Inflammatory macrophage treated with lipopolysaccharide for 1 hour (primary cell): ENCODE measurements around the gene PTPRK.

Experiments used
- DNase-seq, 2 donors: peaks; one replicate each; pipeline ENCODE4 v3.0.0-alpha.2; 2020 to 2022

The PTPRK gene

DNA sequence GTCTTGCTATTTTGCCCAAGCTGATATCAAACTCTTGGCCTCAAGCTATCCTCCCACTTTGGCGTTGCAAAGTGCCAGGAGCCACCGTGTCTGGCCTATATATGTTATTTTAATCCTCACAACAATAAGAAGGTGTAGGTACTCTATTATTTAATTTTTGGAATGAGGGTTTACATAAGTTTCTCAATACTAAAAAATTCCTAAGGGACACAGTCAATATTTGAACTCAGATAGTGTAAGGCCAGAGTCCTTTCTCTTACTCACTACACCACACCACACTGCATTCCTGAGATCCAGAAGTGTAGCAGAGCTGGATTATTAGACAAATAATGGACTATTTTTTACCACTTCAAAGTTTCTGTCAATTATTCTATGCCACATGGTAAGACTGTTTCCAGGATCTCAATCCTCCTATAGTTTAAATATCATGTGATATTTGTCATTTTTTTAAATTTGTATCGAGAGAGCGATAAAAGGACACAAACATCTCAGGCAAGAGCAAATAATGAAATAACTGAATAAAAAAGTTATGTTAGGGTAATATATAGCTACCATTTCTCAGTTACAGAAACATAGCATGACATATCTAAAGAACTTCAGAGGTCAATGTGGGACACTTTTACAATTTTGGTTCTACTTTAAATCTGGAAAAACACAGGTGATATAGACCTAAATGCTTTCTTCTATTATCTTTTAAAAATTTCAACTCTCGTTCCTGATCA, 457.4 kb downstream of the PTPRK start:
- no peak for DNase-seq

DNA sequence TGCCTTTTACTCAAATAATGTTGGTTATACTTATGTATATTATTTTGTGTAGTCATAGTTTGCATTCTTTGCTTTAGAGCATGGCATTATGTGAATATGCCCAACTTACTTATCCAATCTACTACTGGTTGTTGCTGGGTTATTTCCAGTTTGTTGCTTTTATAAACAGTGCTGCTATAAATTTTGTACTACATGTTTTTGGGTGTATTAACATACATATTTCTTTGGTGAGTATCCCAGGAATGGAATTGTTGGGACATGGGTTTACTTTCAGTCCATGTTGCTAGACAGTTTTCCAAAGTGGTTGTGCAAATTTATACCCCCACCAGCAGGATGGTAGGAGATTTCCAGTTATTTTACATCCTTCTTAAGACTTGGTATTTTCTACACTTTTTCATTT, 462.5 kb downstream of the PTPRK start:
- DNase-seq: no peak

DNA sequence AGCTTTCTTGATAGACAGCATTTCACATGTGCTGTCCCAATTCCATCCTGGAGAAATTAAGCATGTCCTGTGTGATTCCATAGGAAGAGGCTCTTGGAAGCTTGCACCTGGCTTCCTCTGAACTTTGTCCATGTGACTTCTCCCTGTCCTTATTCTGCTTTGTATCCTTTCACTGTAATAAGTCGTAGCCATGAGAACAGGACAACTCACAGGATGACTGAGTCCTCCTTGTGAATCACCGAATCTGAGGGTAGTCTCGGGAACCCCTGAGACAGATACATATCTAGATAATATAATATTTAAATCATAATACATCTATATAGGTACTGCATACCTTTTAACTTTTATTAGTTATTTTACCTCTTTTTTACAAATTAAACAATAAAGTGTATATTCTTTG, 462.9 kb downstream of the PTPRK start:
- no peak for DNase-seq

DNA sequence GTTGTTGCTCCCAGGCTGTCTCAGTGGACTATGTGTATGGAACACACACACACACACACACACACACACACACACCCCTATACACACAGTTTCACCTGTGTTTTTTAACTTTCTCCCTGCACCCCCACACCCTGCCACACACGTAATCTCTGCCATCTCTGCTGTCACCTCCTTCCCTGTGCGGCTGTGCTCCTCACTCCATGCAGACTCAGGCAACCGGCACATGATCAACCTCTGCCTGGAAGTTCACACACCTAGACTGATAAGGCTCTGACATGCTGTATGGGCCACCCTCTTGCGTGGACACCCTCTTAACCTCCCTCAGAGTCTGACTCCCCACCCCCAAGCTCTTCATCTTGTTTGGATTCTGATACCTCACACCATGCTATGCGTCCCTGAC, 467.3 kb downstream of the PTPRK start:
- no peak for DNase-seq

DNA sequence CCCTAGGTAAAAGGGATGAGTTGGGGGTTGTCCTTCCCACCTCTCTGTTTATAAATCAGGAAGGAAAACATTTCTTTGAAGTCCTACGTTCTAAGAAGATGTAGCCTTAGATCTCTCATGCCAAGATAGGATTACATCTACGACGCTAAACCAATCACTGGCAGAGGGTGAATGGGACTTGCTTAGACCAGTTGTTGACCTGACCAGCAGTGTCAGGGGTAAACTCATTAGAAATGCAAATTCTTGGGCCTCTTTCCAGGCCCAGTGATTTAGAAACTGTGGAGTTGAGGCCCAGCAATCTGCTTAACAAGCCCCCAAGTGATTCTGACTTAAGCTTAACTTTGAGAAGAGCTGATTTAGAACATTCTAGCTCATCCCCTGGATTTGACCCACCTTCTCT, 472.4 kb downstream of the PTPRK start:
- no peak for DNase-seq

DNA sequence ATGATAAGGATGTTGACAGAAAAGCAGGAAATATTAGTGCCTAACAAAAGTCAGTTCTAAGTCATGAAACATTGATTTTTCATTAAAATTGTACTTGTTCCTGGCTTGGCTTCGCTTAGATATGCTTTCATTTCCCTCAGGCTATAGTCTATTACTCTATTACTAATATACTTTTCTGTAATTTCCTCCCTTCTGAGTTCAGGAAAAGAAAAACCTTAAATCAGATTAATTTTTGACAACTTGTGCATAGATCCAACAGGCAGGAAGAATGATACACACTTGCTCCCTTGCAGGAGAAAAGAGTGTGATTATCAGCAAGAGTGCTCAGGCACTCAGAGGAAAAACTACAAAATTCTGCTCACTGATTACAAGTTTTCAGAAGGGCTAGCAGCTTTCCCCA, 474.4 kb downstream of the PTPRK start:
- DNase-seq: no peak

DNA sequence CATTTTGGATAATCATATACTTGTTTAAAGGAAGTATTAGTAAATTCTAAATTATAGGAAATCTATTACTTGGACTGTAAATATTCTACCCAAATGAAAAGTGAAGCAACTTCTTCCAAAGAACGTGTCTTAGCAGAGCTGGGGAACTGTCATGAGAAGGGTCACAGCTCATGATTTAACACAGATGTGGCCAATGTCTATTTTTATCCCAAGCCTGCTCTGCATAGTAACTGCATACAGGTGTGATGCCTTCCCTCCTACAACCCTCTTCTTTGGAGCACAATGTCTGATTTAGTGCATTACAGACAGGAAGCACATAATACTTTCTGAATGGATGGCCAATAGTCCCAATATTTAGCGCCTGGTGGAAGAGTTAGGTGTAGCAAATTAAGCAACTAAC, 480.9 kb downstream of the PTPRK start:
- no peak for DNase-seq

DNA sequence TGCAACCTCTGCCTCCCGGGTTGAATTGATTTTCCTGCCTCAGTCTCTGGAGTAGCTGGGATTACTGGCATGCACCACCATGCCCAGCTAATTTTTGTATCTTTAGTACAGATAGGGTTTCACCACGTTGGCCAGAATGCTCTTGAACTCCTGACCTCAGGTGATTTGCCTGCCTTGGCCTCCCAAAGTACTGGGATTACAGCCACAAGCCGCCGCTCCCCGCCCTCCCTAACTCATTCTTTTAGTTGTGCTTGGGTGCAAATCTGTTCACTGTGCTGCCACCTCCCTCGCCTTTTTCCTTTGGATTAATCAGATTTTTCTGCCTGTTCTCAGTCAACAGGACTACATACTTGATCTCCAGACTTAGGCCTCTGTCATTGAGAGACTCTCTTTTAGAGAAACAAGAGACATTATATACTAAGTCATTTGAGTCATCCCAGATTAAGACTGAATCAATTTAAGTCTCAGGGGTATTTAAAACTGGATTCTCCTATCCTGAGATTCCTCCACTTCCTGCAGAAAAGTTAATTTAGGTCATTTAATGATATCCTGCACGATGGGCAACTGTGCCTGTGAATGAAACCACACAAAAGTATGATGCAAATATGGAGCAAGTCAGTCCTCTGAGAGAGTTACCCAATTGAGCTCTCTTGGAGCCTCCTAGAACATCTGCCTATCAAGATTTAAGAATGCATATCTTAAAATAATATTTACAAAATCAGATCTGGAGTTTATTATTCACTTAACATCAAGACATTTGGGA, 483.4 kb downstream of the PTPRK start:
- DNase-seq: no peak

DNA sequence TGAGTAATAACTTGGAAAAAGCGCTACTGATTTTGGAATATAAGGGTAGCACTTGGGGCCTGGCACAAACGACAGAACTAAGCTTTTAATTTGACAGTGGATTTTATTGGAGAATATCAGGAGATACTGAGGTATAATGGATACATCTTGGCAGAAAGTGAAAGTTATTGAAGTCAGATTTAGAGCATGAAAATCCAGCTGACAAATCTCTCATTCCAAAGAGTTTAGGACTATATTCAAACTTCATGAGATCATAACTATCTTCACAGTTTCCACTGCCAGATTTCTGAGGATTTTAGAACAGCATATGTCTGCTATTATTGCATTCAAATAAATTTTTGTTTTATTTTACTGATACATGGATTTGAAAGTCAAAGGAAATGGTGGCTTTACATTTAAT, 487.2 kb downstream of the PTPRK start:
- no peak for DNase-seq

DNA sequence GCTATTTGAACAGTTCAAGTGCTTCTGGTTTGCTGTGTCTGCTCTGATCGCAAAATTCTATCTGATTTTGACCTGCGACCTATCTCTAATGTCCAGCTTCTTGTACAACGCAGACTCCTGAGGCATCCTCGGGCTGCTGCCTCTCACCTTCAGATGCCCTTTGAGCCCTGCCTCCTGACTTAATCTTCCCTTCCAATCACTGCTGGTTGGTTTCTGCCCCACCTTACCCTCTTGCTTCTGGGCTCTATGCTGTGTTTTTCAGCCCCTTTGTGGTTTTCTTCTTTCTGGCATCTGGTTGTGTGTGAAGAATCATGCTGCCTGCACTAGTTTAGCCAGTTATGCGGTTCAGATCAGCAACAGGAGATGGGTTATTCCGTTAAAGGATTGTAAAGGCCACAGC, 488.4 kb downstream of the PTPRK start:
- no peak for DNase-seq

DNA sequence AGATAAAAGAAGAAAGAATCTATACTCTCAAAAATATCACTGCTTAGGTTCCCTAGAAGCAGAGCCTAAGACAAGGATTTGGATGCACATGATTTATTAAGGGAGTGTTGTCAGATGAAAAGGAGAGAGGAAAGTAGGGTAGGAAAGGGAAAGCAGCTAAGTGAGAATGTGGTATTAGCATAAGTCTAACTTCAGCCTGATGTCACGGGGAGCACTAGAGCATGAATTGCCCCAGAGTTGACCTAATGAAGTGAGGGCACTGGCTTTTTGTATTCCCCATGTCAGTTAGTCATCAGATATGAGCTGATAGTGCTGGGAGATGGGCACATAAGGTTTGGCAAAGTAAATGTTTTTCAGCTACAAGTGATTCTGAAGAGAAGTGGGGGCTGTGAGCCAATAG, 490.6 kb downstream of the PTPRK start:
- no peak for DNase-seq

DNA sequence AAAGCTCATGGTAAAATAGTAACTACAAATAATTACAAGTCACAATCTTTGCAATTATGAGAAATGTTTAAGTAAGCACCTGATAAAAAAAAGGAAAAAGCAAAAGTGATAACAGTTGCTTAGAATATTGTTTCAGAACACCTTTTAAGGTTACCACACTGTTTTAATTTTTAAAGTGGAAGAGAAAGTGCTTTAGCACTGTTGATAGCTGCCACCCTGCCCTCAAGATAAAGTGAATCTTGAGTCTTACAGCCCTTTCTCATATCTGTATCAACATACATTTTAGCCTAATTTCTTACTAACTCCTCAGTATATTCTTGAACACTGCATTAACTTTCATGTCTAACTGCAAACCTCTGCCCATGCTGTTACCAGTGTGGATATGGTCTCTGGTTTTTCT, 492.2 kb downstream of the PTPRK start:
- no peak for DNase-seq

DNA sequence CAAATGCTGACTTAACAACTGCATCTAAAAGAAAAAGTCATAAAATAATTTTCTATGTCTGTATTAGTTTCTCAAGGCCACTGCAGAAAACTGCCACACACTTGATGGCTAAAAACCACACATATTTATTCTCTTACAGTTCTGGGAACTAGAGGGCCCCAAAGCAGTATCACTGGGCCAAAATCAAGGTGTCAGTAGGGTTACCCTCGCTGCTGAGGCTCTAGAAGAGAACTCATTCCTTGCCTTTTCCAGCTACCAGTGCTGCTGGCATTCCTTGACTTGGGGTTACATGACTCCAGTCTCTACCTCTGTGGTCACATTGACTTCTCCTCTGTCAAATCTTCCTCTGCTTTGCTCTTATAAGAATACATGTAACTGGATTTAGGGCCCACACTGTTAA, 494.9 kb downstream of the PTPRK start:
- no peak for DNase-seq

DNA sequence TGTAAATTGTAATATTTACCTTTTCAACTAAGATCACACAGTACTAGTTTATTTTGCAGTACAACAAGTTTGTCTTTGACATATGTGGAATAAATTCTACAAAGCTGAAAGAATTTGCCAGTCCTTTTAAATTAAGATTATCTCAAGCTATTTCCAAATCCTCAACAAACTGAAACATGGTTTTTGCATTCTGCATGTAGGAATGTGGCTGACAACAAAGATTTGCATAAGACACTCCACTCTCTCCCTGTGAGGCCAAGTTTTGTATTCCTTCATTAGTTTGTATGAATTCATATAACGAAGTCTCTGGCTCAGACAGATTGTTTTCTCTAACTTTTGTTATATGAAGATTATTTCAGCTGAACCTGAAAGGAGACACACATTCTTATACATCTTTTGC, 495.4 kb downstream of the PTPRK start:
- DNase-seq: no peak

DNA sequence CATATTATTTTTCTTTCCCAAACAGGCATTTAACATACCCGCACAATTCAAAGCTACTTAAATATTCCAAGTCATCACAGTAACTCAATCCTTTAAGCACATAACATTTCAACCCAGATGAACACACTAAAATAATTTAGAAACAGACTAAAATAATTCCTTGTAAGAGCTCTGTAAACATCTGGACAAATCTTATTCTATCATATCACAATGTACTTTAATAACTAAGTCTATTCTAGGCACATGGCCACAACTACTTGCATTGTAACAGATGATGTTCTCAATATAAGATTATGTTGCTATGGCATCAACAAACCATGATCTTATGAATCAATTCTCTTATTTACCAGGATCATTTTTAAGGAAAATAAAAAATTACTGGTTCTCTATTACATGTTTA, 496.4 kb downstream of the PTPRK start:
- no peak for DNase-seq

DNA sequence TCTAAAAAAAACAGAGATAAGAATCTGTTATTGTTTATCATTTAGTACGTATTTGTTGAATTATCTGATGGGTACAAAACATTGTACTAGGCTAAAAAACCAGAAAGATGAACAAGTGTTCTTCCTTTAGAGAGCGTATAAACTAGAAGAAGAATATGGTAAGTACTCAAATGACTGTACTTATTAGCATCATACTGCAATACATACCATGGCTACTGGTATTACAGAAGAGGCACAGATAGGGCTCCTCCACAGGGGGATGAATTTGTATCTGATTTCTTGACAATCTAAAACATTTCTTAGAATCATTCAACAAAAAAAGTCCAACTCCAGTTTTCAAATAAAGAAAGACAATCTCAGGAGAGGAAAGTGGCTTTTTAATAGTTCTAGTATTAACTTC, 501.6 kb downstream of the PTPRK start:
- DNase-seq: no peak

DNA sequence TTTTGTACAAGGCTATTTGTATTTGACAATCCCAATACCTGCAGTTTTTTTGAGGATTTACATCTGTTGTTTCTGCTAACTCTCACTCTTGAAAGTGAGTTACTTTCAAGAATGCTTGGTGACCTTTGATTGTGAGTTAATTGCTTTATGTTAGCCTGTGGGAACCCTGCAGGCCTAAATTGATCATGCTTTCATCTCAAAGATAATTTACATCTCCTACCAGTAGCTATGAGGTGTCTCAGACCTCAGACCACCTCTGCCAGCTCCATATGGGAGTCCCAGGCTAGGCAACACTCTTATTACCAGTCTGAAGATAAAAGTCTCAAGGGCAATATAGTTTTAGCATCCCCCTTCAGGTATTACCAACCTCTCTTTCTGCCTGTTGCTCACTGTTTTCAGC, 503.1 kb downstream of the PTPRK start:
- DNase-seq: no peak

DNA sequence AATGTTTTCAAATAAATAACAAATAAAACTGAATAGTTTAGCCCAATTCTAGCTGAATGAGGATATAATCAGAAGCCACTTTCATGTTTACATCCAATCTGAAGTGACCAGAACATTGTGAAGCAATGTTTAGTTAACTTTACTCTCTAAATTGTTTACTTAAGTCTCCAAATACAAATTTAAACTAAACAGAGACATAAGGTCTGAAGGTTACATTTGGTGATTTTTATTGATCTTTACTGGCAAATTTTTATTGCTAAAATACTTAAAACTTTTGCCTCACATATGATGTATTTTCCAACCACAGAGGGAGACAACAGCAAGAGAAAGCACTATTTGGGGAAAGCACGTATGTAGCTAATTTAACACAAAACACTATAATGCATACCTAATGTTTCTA, 512.7 kb downstream of the PTPRK start:
- DNase-seq: no peak

DNA sequence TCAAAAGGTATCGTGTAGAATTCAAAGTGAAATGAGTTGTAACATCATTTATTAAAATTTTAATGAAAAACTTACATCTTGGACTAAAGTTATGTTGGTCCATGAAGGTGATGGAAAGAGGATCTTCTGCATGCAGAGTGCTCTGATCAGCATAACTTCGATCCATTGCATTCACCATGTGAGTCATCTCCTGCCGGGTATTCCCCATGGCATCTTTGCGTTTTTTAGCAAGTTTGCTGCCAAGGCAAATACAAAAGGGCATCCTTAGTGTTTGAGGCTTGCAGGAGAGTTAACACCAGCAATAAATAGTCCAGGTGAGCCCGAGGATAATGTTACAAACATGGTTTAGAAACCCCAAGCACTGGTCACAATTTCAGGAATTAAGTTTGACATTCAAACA, 515.4 kb downstream of the PTPRK start:
- DNase-seq: no peak

DNA sequence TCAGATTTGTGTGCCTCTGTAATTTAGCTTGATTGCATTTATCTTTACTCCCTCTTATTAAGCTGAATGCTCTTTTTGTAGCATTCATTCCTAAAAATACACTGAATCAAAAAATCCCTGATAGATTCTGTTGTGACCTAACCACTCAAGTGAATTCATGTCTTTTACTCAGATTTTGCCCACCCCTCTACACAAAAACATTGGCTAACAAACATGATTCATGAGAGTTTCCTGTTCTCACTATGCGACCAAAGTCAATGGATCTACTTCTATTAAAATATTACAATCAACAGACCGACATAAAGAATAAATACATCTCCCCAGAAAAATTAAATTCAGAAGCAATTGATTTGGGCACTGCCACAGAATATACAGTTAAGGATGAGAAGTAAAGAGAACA, 520.0 kb downstream of the PTPRK start:
- no peak for DNase-seq

DNA sequence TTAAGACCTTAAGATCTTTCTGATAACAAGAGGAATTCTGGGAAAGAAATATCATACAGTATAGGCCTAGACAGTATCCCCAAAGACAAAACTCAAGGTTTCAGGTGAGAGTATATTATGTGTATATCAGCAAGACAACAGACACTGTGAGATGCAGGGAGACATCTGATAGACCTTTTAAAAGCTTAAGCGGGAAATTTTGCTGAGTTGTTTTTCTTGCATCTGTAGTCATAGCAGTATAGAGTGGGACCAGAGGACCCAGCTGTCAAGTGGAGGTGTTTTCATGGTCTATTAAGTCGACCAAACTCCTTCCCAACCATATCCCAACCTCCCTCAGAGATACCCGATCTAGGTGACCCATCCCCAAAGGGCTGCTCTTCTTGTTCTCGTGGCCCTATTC, 521.4 kb downstream of the PTPRK start:
- DNase-seq: no peak

DNA sequence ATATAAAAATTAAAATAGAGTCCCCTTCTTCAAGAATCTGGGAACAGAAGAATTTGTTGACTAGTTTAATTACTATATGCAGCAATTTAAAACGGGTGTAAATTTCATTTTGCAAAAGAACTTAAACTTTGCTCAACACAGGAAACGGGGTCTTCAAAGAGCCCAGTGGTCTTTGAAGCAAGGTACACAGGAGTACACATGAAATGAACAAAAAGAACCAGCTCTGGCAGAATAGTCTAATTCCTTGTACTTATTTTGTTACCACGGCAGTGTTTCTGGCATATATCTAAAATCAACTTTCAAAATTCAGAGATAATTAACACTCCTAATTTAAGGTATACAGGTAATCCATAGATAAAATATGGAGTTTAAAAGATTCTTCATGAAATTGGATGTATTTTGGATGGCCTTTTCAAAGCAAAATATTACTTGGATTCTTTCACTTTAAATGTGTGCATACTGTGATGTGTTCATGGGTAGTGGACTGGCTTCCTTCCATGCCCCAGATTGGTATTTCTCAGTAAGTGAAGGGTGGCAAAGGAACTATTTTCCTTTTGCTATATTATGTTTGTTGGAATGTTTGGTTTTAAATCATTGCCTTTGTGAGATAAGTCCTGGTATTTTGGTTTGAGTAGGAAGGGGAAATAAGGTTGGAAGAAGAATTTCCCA, 522.8 kb downstream of the PTPRK start:
- DNase-seq: no peak

DNA sequence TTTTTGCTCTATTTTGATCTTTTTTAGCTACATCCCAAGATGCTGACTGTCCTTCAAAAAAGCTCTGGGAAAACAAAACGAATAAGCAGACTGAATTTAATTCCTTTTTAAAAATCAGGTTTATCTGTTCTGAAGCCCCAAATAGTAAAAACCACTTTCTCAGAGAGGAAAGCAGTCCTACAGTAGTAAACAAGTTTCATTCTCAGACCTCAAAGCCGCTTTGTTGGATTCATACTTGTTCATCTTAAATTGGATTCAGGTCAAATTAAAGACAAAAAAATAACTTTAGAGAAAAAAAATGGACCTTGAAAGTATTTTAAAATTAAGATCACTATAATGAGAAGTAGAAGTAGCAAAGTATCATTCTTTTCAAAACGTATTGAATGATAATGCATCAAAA, 523.5 kb downstream of the PTPRK start:
- no peak for DNase-seq

DNA sequence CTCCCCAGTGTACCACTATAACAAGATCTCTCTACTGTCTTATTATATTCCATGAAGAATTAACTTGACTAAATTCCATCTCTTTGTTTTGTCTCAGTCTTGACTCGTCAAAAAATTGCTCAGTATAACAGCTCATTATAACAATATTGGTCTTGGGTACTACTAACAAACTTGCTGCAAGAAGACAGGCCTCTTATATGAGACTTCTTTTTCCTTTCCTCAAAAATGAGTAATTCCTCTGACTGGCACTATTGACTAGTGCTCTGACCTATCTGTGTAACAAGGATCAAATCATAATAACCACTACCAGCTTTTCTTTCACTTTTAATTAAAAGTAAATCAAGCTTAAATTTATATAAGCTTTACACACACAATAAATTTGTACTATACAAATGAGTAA, 528.3 kb downstream of the PTPRK start:
- no peak for DNase-seq
